Activated CD4-positive, alpha-beta T cell treated with anti-CD3 and anti-CD28 coated beads for 24 hours (primary cell): ENCODE data around the gene PDCD2L.
"Not testable (repeated sequence)": the region's sequence is repeated elsewhere in the genome, so short reads cannot be mapped to it uniquely, and the experiment has no call there.

Experiments
- DNase-seq, 2 donors: peaks; one replicate each; pipeline ENCODE4 v3.0.0-alpha.2; 2020; ENCODE audit warnings: low read depth in 2 of 2

The PDCD2L gene

GRCh38 chr19:34469026-34469425, 64.8 kb downstream of the PDCD2L start:
- DNase-seq: not testable (repeated sequence)

- no peak for DNase-seq
Observed at GRCh38 chr19:34471906-34472700, 67.9 kb downstream of the PDCD2L start.

GRCh38 chr19:34474233-34474989, 70.2 kb downstream of the PDCD2L start:
- no peak for DNase-seq

- no peak for DNase-seq
Observed at GRCh38 chr19:34475026-34475974, 71.1 kb downstream of the PDCD2L start.
